Measurements from ENCODE around the gene ITGB3BP. TPM values are rescaled to one million over a fixed set of nuclear protein-coding genes. Genes with fewer than 3 reads are reported as not detected.

The ITGB3BP gene
- total and polyA plus RNA-seq, 2 of the 13 experiments (the other 11 are each of a cell fraction or from before 2014, with no cell fraction given), result 19.0 to 46.5 TPM

DNA sequence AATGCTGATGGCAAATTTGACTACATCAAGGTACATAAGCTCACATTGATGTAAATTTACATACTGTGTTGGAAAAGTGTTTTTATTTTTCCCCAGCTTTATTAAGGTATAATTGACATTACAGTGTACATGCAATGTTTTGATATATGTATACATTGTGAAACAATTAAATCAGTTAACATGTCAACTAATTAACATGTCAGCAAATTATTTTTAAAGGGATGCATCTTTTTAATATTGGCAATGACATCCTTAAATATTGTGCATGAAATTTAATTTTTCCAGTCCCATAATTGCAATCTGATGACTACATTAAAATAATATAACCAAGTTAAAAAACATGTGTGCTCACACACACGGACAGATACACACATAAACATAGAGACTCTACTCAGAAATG lies 9.7 kb upstream of the ITGB3BP start:
- Histone ChIP-seq H3K4me3 (replicated peaks in 1 of 3; ENCODE audit: insufficient read depth in 1 of 3, low read depth in 2 of 3, low read length in 3 of 3) (no peak overlapping the region), H3K27me3 (ENCODE audit: control insufficient read depth in 1 of 2, insufficient read depth in 2 of 2, low read length in 2 of 2) (no peaks in the 10 kb centered on the region), H3K27ac (ENCODE audit: extremely low read length, insufficient read depth, low read length) (no peak overlapping the region), H3K9ac (ENCODE audit: insufficient read depth, low read depth, low read length) (no peak overlapping the region), H3K4me2 (ENCODE audit: low read depth, low read length) (no peak overlapping the region), H3K9me3 (ENCODE audit: low read length) (no peaks in the 10 kb centered on the region), H3K4me1 (ENCODE audit: insufficient read depth, low read length) (peaks cover 6% of the 10 kb centered on the region; the same call in 1 of the 2 replicates), H2AFZ (ENCODE audit: low read length) (no peak overlapping the region), H3K36me3 (replicated peaks in 1 of 2; ENCODE audit: control insufficient read depth in 1 of 2, insufficient read depth in 2 of 2, low read length in 2 of 2) (no peaks in the 10 kb centered on the region), H4K20me1 (ENCODE audit: insufficient read depth, low read length) (no peaks in the 10 kb centered on the region), H3K79me2 (ENCODE audit: insufficient read depth, low read length) (no peaks in the 10 kb centered on the region)
- intact Hi-C loops (cut with micrococcal nuclease; ENCODE audit: unreplicated experiment), result no loop called here
- ATAC-seq (no peak), FAIRE-seq (no peak), DNase-seq (ENCODE audit: low spot score) (no peak)
- ChIA-PET CTCF (ENCODE audit: low intra/inter-chr PET ratio, low total read pairs) (no interaction called here), POLR2A (no interaction called here)
- TF ChIP-seq ZNF143 (CRISPR knock-in tag; IDR thresholded peaks at IDR 0.05) (no peak), TEAD3 (CRISPR knock-in tag; optimal IDR thresholded peaks at IDR 0.05; ENCODE audit: borderline replicate concordance) (no peak), ZNF709 (CRISPR knock-in tag; IDR thresholded peaks at IDR 0.05) (no peak), MAFK (conservative IDR thresholded peaks at IDR 0.05 in 1 of 2, IDR thresholded peaks at IDR 0.05 in 1 of 2; ENCODE audit: low read length in 2 of 2) (peak; percentile 66 to 81), MAFF (IDR thresholded peaks at IDR 0.05; ENCODE audit: low read depth, low read length) (peak; percentile 71; the same call in 1 of the 2 replicates), KAT7 (CRISPR knock-in tag; IDR thresholded peaks at IDR 0.05; ENCODE audit: borderline replicate concordance) (no peak)
- in situ Hi-C loops (cut with HindIII; ENCODE audit: extremely low pct_ligation_motif_present, low pct_unique_long_range_greater_than_20kb), result loop anchor here (5.0 to 25.0 kb wide), 2 partner anchors 205 to 520 kb away; no protein-coding TSS in a partner anchor
- BruUV-seq (replicated peaks), result no TSS peak
- 93% methylated on average over 1 of the region's 1 CpG for WGBS (ENCODE audit: low lambda C conversion rate)

DNA sequence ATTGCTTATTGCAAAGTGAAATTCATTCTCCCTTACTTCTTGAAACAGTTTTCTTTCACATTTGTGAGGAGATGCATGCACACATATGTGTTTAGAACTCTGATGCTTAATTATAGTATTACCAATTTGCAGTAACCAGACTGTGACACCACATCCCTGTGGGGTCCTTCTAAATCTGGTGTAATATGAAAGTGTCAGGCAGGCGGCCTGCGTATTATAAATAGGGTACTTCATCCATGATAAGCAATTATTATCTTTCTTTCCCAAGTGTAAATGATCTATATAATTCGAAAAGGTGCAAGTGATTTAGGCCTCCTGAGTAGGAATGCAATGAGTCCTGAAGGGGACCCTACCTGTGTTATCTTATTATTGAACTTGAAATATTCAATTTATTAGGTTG lies 1.2 kb upstream of the ITGB3BP start:
- no peak for ATAC-seq
- H2AFZ ChIP-seq (ENCODE audit: low read length), result peak overlapping the region; percentile 100
- H3K36me3 ChIP-seq (replicated peaks in 1 of 2; ENCODE audit: control insufficient read depth in 1 of 2, insufficient read depth in 2 of 2, low read length in 2 of 2), result no peaks in the 10 kb centered on the region
- peak overlapping the region; percentile 74 for H3K4me2 ChIP-seq (ENCODE audit: low read depth, low read length)
- WGBS (ENCODE audit: low lambda C conversion rate), result 27% methylated on average over 3 of the region's 3 CpGs
- H3K4me3 ChIP-seq (replicated peaks in 1 of 3; ENCODE audit: insufficient read depth in 1 of 3, low read depth in 2 of 3, low read length in 3 of 3), result peak overlapping the region; percentile 74 to 85 (median 78); a peak in 5 of 6 replicates
- FAIRE-seq, result no peak
- no peaks in the 10 kb centered on the region for H4K20me1 ChIP-seq (ENCODE audit: insufficient read depth, low read length)
- ChIA-PET CTCF (ENCODE audit: low intra/inter-chr PET ratio, low total read pairs) (no interaction called here), POLR2A (no interaction called here)
- peaks cover 0 to 4% of the 10 kb centered on the region in 2 experiments; a peak in 1 of 5 replicates for H3K27me3 ChIP-seq (ENCODE audit: control insufficient read depth in 1 of 2, insufficient read depth in 2 of 2, low read length in 2 of 2)
- intact Hi-C loops (cut with micrococcal nuclease; ENCODE audit: unreplicated experiment), result no loop called here
- H3K9ac ChIP-seq (ENCODE audit: insufficient read depth, low read depth, low read length), result peak overlapping the region; percentile 78
- peak overlapping the region; percentile 88 for H3K27ac ChIP-seq (ENCODE audit: extremely low read length, insufficient read depth, low read length)
- H3K4me1 ChIP-seq (ENCODE audit: insufficient read depth, low read length), result peaks cover 23% of the 10 kb centered on the region
- DNase-seq (ENCODE audit: low spot score), result no peak
- no TSS peak for BruUV-seq (replicated peaks)
- no peaks in the 10 kb centered on the region for H3K9me3 ChIP-seq (ENCODE audit: low read length)
- in situ Hi-C loops (cut with HindIII; ENCODE audit: extremely low pct_ligation_motif_present, low pct_unique_long_range_greater_than_20kb), result no loop called here
- peaks cover 22% of the 10 kb centered on the region for H3K79me2 ChIP-seq (ENCODE audit: insufficient read depth, low read length)
- TF ChIP-seq, protein P1, sequence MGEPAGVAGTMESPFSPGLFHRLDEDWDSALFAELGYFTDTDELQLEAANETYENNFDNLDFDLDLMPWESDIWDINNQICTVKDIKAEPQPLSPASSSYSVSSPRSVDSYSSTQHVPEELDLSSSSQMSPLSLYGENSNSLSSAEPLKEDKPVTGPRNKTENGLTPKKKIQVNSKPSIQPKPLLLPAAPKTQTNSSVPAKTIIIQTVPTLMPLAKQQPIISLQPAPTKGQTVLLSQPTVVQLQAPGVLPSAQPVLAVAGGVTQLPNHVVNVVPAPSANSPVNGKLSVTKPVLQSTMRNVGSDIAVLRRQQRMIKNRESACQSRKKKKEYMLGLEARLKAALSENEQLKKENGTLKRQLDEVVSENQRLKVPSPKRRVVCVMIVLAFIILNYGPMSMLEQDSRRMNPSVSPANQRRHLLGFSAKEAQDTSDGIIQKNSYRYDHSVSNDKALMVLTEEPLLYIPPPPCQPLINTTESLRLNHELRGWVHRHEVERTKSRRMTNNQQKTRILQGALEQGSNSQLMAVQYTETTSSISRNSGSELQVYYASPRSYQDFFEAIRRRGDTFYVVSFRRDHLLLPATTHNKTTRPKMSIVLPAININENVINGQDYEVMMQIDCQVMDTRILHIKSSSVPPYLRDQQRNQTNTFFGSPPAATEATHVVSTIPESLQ (CRISPR knock-in tag; conservative IDR thresholded peaks at IDR 0.05), result no peak
- TF ChIP-seq, protein P2, sequence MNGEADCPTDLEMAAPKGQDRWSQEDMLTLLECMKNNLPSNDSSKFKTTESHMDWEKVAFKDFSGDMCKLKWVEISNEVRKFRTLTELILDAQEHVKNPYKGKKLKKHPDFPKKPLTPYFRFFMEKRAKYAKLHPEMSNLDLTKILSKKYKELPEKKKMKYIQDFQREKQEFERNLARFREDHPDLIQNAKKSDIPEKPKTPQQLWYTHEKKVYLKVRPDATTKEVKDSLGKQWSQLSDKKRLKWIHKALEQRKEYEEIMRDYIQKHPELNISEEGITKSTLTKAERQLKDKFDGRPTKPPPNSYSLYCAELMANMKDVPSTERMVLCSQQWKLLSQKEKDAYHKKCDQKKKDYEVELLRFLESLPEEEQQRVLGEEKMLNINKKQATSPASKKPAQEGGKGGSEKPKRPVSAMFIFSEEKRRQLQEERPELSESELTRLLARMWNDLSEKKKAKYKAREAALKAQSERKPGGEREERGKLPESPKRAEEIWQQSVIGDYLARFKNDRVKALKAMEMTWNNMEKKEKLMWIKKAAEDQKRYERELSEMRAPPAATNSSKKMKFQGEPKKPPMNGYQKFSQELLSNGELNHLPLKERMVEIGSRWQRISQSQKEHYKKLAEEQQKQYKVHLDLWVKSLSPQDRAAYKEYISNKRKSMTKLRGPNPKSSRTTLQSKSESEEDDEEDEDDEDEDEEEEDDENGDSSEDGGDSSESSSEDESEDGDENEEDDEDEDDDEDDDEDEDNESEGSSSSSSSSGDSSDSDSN (CRISPR knock-in tag; IDR thresholded peaks at IDR 0.05), result no peak
- no peak for TF ChIP-seq GTF2F1 (IDR thresholded peaks at IDR 0.05; ENCODE audit: low read length)
- no peak for TF ChIP-seq ZBTB42 (CRISPR knock-in tag; IDR thresholded peaks at IDR 0.05)
- TF ChIP-seq, protein P3, sequence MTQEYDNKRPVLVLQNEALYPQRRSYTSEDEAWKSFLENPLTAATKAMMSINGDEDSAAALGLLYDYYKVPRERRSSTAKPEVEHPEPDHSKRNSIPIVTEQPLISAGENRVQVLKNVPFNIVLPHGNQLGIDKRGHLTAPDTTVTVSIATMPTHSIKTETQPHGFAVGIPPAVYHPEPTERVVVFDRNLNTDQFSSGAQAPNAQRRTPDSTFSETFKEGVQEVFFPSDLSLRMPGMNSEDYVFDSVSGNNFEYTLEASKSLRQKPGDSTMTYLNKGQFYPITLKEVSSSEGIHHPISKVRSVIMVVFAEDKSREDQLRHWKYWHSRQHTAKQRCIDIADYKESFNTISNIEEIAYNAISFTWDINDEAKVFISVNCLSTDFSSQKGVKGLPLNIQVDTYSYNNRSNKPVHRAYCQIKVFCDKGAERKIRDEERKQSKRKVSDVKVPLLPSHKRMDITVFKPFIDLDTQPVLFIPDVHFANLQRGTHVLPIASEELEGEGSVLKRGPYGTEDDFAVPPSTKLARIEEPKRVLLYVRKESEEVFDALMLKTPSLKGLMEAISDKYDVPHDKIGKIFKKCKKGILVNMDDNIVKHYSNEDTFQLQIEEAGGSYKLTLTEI (CRISPR knock-in tag; conservative IDR thresholded peaks at IDR 0.05), result no peak
- no peak for TF ChIP-seq SMARCE1 (IDR thresholded peaks at IDR 0.05; ENCODE audit: borderline replicate concordance)
- TF ChIP-seq, protein P4, sequence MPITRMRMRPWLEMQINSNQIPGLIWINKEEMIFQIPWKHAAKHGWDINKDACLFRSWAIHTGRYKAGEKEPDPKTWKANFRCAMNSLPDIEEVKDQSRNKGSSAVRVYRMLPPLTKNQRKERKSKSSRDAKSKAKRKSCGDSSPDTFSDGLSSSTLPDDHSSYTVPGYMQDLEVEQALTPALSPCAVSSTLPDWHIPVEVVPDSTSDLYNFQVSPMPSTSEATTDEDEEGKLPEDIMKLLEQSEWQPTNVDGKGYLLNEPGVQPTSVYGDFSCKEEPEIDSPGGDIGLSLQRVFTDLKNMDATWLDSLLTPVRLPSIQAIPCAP (CRISPR knock-in tag; IDR thresholded peaks at IDR 0.05; ENCODE audit: low read depth), result no peak
